HG02885 (cell line): ENCODE data around the gene DDX51.

Source experiments
- ATAC-seq: cut with Tn5 transposase; IDR thresholded peaks from one replicate; pipeline ENCODE4 v1.9.1; 2021; ENCODE audit warnings: mild to moderate bottlenecking; ENCODE audit not compliant: unreplicated experiment, poor library complexity

The DDX51 gene

GRCh38 chr12:132099739-132100138 is 44.4 kb downstream of the DDX51 start:
- ATAC-seq, result no peak

GRCh38 chr12:132095520-132096409 is 48.4 kb downstream of the DDX51 start:
- ATAC-seq, result no peak

- ATAC-seq, result no peak
These were observed 49.7 kb downstream of the DDX51 start for GRCh38 chr12:132094269-132094891.

GRCh38 chr12:132089407-132089910 is 54.7 kb downstream of the DDX51 start:
- no peak for ATAC-seq
